K562 (cell line): ENCODE data around the gene GABRR2. TPM values are rescaled to one million over a fixed set of nuclear protein-coding genes. Genes with fewer than 3 reads are reported as not detected.
A peak's percentile ranks its signal among the peaks of the same experiment; 100 is the strongest.

Experiments
- ATAC-seq: fragments of 200-7000 bp; cut with Tn5 transposase; 3 replicates; pipeline ENCODE4 v1.9.1; 2020; ENCODE audit warnings: moderate library complexity
- BruUV-seq: library from RNA; stranded (reverse); fragments of 400-500 nt; replicated peaks from 2 replicates; lab custom pipeline; 2021; lab: Mats Ljungman, UMichigan
- CTCF ChIA-PET: fragments of 300-600 bp; formaldehyde crosslinking; extraction: SDS; loops from one replicate; lab custom pipeline; 2021; ENCODE audit warnings: low intra/inter-chr PET ratio; lab: Yijun Ruan, JAX
- POLR2A ChIA-PET: fragments of 300-600, 350-650 bp; sonication (Branson Sonifier 250); formaldehyde crosslinking; extraction: SDS; loops from one replicate; lab custom pipeline; 2021; ENCODE audit warnings: antibody characterized with exemption, inconsistent platforms; lab: Yijun Ruan, JAX
- DNase-seq, 4 experiments: peaks; one replicate each; pipeline versions ENCODE4 v3.0.0 to v3.0.0-alpha.2; 2011 to 2018; ENCODE audit warnings: low spot score in 3 of 4, mixed read lengths in 3 of 4; ENCODE audit errors: extremely low read depth in 1 of 4
- FAIRE-seq: peaks from 2 replicates; lab custom pipeline; 2011; peaks lifted over from hg19 to GRCh38; lab: Jason Lieb, UNC
- H2AFZ ChIP-seq: 2 replicates; pipeline ENCODE4 v1.6.0; 2011; ENCODE audit warnings: low read depth, low read length, control low read depth, inconsistent platforms
- H3K27ac ChIP-seq: fragments of 200-600 bp; 3 replicates; pipeline ENCODE4 v1.8.0; 2011; ENCODE audit warnings: low read depth, mild to moderate bottlenecking, control low read depth, inconsistent platforms, low read length, moderate library complexity, mixed read lengths; ENCODE audit errors: extremely low read depth
- H3K27me3 ChIP-seq, 2 experiments: fragments of 300-600 bp in 1 of 2; 2 replicates in 1 of 2; 3 replicates in 1 of 2; pipeline versions ENCODE4 v1.6.0 to v1.8.0; 2011; ENCODE audit warnings: inconsistent platforms in 2 of 2, low read length in 2 of 2, mild to moderate bottlenecking in 1 of 2, mixed read lengths in 1 of 2, moderate library complexity in 1 of 2; ENCODE audit not compliant: control insufficient read depth in 2 of 2, insufficient read depth in 2 of 2
- H3K36me3 ChIP-seq: fragments of 300-600 bp; 3 replicates; pipeline ENCODE4 v1.8.0; 2011; ENCODE audit warnings: mild to moderate bottlenecking, low read length, inconsistent platforms; ENCODE audit not compliant: control insufficient read depth, insufficient read depth
- H3K4me1 ChIP-seq, 2 experiments: fragments of 200-600 bp in 1 of 2; replicated peaks in 1 of 2; 2 replicates in 1 of 2; 3 replicates in 1 of 2; pipeline versions ENCODE4 v1.5.1 to v1.8.0; 2011; ENCODE audit warnings: inconsistent platforms in 2 of 2, low read length in 2 of 2, mild to moderate bottlenecking in 1 of 2, mixed read lengths in 1 of 2, moderate library complexity in 1 of 2; ENCODE audit not compliant: control insufficient read depth in 2 of 2, insufficient read depth in 2 of 2
- H3K4me2 ChIP-seq: 2 replicates; pipeline ENCODE4 v1.6.1; 2011; ENCODE audit warnings: low read length, control low read depth, inconsistent platforms, mixed read lengths; ENCODE audit not compliant: insufficient read depth
- H3K4me3 ChIP-seq: fragments of 200-600 bp; sonication (generic), shearing (Covaris generic); 2 replicates; pipeline ENCODE4 v1.5.1; 2016; ENCODE audit warnings: control low read depth, inconsistent platforms
- H3K79me2 ChIP-seq: fragments of 200-600 bp; 3 replicates; pipeline ENCODE4 v1.8.0; 2011; ENCODE audit warnings: low read length, inconsistent platforms; ENCODE audit not compliant: control insufficient read depth, insufficient read depth
- H3K9ac ChIP-seq, 2 experiments: 2 replicates each; pipeline versions ENCODE4 v1.6.0 to v1.6.1; 2011; ENCODE audit warnings: low read depth in 2 of 2, low read length in 2 of 2, control low read depth in 1 of 2, inconsistent platforms in 1 of 2, mild to moderate bottlenecking in 1 of 2, mixed read lengths in 1 of 2; ENCODE audit not compliant: insufficient read depth in 1 of 2
- H3K9me1 ChIP-seq: one replicate; pipeline ENCODE4 v1.6.0; 2011; ENCODE audit warnings: inconsistent platforms, mild to moderate bottlenecking, low read length, moderate library complexity; ENCODE audit not compliant: control insufficient read depth, insufficient read depth
- H3K9me3 ChIP-seq: replicated peaks from 2 replicates; pipeline ENCODE4 v1.5.1; 2011; ENCODE audit warnings: low read depth, low read length, inconsistent platforms; ENCODE audit not compliant: control insufficient read depth, insufficient read depth
- H4K20me1 ChIP-seq: replicated peaks from 2 replicates; pipeline ENCODE4 v1.6.1; 2011; ENCODE audit warnings: low read length, inconsistent platforms, mixed read lengths; ENCODE audit not compliant: control insufficient read depth, insufficient read depth
- FOXK1 ChIP-seq: sonication (generic); formaldehyde crosslinking; IDR thresholded peaks from 2 replicates; pipeline ENCODE4 v1.8.0; 2022; ENCODE audit warnings: missing genetic modification reagents, mild to moderate bottlenecking, borderline replicate concordance
- PCBP2 ChIP-seq: fragments of 200-400 bp; formaldehyde crosslinking; IDR thresholded peaks from 2 replicates; pipeline ENCODE4 v1.6.1; 2018; ENCODE audit warnings: low read length, low read depth, mild to moderate bottlenecking, moderate library complexity; ENCODE audit not compliant: poor library complexity, severe bottlenecking
- PTTG1 ChIP-seq: fragments of 450-650 bp; IDR thresholded peaks from 2 replicates; pipeline ENCODE4 v1.6.1; 2016; ENCODE audit warnings: low read depth, mild to moderate bottlenecking, missing genetic modification characterization, missing compliant biosample characterization
- ZC3H4 ChIP-seq: sonication (generic); formaldehyde crosslinking; IDR thresholded peaks from 2 replicates; pipeline ENCODE4 v1.9.0; 2021; ENCODE audit warnings: missing genetic modification reagents, borderline replicate concordance
- ZNF232 ChIP-seq: sonication (generic); formaldehyde crosslinking; IDR thresholded peaks from 2 replicates; pipeline ENCODE4 v1.8.0; 2022; ENCODE audit warnings: mild to moderate bottlenecking, missing genetic modification reagents
- ZNF347 ChIP-seq: fragments of 450-650 bp; formaldehyde crosslinking; IDR thresholded peaks from 2 replicates; pipeline ENCODE4 v1.4.0; 2020; ENCODE audit warnings: low read depth, mild to moderate bottlenecking, moderate library complexity
- ZNF561 ChIP-seq: fragments of 450-650 bp; formaldehyde crosslinking; conservative IDR thresholded peaks from 2 replicates; pipeline ENCODE4 v1.4.0; 2020; ENCODE audit warnings: mild to moderate bottlenecking, moderate library complexity
- ZNF696 ChIP-seq: fragments of 250-450 bp; sonication (Bioruptor Pico); conservative IDR thresholded peaks from 2 replicates; pipeline ENCODE4 v1.4.0; 2020; ENCODE audit warnings: mild to moderate bottlenecking, moderate library complexity
- WGBS: fragments of 100-300 bp; shearing (Covaris generic); methylation state at CpG from one replicate; pipeline ENCODE4 v1.1.6; 2016; ENCODE audit warnings: low coverage, mixed read lengths; ENCODE audit not compliant: insufficient coverage; ENCODE audit errors: missing lambda C conversion rate; 5-methylcytosine and 5-hydroxymethylcytosine counted together
- in situ Hi-C: fragments of 300-500 bp; cut with MboI; formaldehyde crosslinking; loops from 4 replicates; pipeline ENCODE4 v1.15.0; 2018; ENCODE audit warnings: inconsistent platforms, mixed read lengths
- intact Hi-C: fragments of 100-400 bp; cut with micrococcal nuclease; formaldehyde crosslinking; loops from 2 replicates; pipeline ENCODE4 v1.14.2; 2022
- polyA plus RNA-seq, 8 experiments: library from polyadenylated mRNA; depleted of rRNA in 4 of 8; stranded (reverse) in 5 of 8; unstranded in 3 of 8; fragments of >200 nt; fragmentation: Nextera tagmentation in 2 of 8; fragmentation: Illumina TruSeq in 1 of 8; extraction: Ambion mirVana in 2 of 8; extraction: Trizol in 1 of 8; gene quantifications; 2 replicates each; pipeline versions ENCODE4 v1.2.1 to v1.2.3, GENCODE V29; 2011 to 2014; ENCODE audit warnings: inconsistent platforms in 1 of 8, missing spikeins in 1 of 8
- total RNA-seq, 7 experiments: library from RNA; depleted of rRNA in 6 of 7; stranded (reverse); fragments of >200 nt in 6 of 7; fragmentation: Illumina TruSeq in 2 of 7; extraction: Trizol in 2 of 7; gene quantifications; 2 replicates each; pipeline versions ENCODE4 v1.2.1 to v1.2.3, GENCODE V29; 2011 to 2021; ENCODE audit warnings: low replicate concordance in 1 of 7
- TF ChIP-seq, protein P1 (sequence below), 3 experiments: IDR thresholded peaks in 2 of 3; conservative IDR thresholded peaks in 1 of 3; 2 replicates each; pipeline ENCODE4 v1.5.1; 2011 to 2012; ENCODE audit warnings: low read length in 3 of 3, mild to moderate bottlenecking in 3 of 3, control low read depth in 2 of 3, improper control_type of control experiment in 1 of 3, inconsistent platforms in 1 of 3, low read depth in 1 of 3, mixed read lengths in 1 of 3, moderate library complexity in 1 of 3; ENCODE audit not compliant: insufficient read depth in 2 of 3
- TF ChIP-seq, protein P2 (sequence below), 2 experiments: IDR thresholded peaks; 2 replicates each; pipeline ENCODE4 v1.6.1; 2011; ENCODE audit warnings: borderline replicate concordance in 1 of 2, control low read depth in 1 of 2, low read depth in 1 of 2, low read length in 1 of 2, mild to moderate bottlenecking in 1 of 2, mixed read lengths in 1 of 2, moderate library complexity in 1 of 2; ENCODE audit not compliant: insufficient read depth in 1 of 2, insufficient read length in 1 of 2, poor library complexity in 1 of 2, severe bottlenecking in 1 of 2; ENCODE audit errors: extremely low read depth in 1 of 2

The GABRR2 gene
- total and polyA plus RNA-seq, 9 of the 15 experiments (the other 6 are each of a cell fraction or from before 2014, with no cell fraction given) = 0.09 to 0.13 (median 0.10) TPM; not detected in 6

DNA sequence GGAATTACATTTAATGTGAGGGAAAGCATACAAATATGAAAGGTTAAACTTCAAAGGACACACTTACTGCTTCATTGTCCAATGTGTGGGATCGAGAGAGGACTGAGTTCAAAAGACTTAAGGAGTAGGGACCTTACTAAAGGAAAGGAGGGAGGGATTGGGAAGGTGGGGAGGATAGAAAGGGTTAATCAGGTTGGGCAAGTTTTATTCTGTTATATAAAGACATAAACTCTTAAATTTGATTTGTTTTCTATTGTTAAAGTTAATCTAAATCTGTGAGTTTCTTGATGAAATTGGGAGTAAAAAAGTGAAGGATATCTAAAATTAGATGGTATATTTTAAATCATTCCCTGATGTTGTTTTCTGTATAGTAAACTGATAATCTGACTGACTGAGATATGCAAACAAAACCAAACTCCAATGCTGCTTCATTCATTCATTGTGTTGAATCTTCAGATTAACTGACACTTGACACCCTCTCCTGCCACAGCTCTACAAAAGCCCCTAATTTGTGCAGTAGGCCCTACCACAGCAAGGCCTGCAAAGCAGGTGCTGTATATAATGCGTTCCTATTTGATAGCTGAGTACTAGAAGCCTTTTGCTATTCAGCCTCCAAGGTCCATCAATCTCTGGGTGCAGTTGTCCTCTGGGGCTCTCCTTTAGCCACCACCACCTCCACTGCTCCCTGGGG is 38.7 kb upstream of the GABRR2 start:
- Histone ChIP-seq H3K9me1 (no peaks in the 10 kb centered on the region), H3K79me2 (peaks cover 42% of the 10 kb centered on the region), H3K4me1 (peaks cover 10 to 19% of the 10 kb centered on the region in 2 experiments; a peak in 4 of 5 replicates), H3K4me3 (no peak overlapping the region), H3K27ac (no peak overlapping the region), H3K4me2 (no peak overlapping the region; the same call in 1 of the 2 replicates), H2AFZ (peak overlapping the region; percentile 94), H4K20me1 (no peaks in the 10 kb centered on the region), H3K9me3 (no peaks in the 10 kb centered on the region), H3K9ac (no peak overlapping the region), H3K27me3 (no peaks in the 10 kb centered on the region), H3K36me3 (no peaks in the 10 kb centered on the region)
- FAIRE-seq (no peak), ATAC-seq (no peak), DNase-seq (no peak)
- ChIA-PET POLR2A (interaction anchor here (0.6 to 1.3 kb wide), 3 partner anchors 10 to 76 kb away, joined by 4 read pairs; no protein-coding TSS in a partner anchor), CTCF (no interaction called here)
- TF ChIP-seq ZNF232 (no peak), PCBP2 (peak; percentile 30)
- intact Hi-C loops = no loop called here
- WGBS = 88% methylated on average over 2 of the region's 2 CpGs
- BruUV-seq = no TSS peak
- in situ Hi-C loops = no loop called here

DNA sequence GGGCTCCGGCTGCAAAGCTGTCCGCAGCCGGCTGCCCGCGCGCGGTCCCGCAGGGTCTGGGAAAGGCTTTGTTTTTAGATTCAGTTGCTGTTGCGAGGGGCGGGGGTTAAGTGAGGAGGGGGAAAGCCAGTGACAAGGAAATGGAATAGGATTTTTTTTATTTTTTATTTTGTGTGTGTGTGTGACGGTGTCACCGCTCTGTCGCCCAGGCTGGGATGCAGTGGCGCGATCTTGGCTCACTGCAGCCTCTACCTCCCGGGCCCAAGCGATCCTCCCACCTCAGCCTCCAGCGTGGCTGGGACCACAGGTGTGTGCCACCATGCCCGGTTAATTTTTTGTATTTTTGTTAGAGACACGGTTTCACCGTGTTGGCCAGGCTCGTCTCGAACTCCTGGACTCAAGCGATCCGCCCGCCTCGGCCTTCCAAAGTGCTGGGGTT is 38.0 kb upstream of the GABRR2 start:
- CTCF ChIA-PET = interaction anchor here (0.8 kb wide), 1 partner anchor 370 kb away, joined by 3 read pairs; no protein-coding TSS in a partner anchor
- in situ Hi-C loops (no loop called here), intact Hi-C loops (no loop called here)
- Histone ChIP-seq H2AFZ (peak overlapping the region; percentile 94), H3K79me2 (peaks cover 48% of the 10 kb centered on the region), H3K4me3 (peak overlapping the region; percentile 73), H3K9me3 (no peaks in the 10 kb centered on the region), H3K9me1 (no peaks in the 10 kb centered on the region), H3K27ac (peak overlapping the region; percentile 91), H3K9ac (peak overlapping the region; percentile 95 to 99), H3K27me3 (no peaks in the 10 kb centered on the region), H3K36me3 (no peaks in the 10 kb centered on the region), H3K4me2 (peak overlapping the region; percentile 92), H4K20me1 (no peaks in the 10 kb centered on the region), H3K4me1 (peaks cover 13 to 19% of the 10 kb centered on the region in 2 experiments; a peak in 4 of 5 replicates)
- BruUV-seq = TSS peak; percentile 89
- DNase-seq = no peak
- no peak; the same call in 2 of the 3 replicates for ATAC-seq
- POLR2A ChIA-PET = interaction anchor here (0.6 to 1.5 kb wide), 8 partner anchors 8 to 247 kb away, joined by 3 to 12 read pairs (median 4); no protein-coding TSS in a partner anchor
- 40% methylated on average over 20 of the region's 27 CpGs for WGBS
- no peak for FAIRE-seq
- TF ChIP-seq, protein P1, sequence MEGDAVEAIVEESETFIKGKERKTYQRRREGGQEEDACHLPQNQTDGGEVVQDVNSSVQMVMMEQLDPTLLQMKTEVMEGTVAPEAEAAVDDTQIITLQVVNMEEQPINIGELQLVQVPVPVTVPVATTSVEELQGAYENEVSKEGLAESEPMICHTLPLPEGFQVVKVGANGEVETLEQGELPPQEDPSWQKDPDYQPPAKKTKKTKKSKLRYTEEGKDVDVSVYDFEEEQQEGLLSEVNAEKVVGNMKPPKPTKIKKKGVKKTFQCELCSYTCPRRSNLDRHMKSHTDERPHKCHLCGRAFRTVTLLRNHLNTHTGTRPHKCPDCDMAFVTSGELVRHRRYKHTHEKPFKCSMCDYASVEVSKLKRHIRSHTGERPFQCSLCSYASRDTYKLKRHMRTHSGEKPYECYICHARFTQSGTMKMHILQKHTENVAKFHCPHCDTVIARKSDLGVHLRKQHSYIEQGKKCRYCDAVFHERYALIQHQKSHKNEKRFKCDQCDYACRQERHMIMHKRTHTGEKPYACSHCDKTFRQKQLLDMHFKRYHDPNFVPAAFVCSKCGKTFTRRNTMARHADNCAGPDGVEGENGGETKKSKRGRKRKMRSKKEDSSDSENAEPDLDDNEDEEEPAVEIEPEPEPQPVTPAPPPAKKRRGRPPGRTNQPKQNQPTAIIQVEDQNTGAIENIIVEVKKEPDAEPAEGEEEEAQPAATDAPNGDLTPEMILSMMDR (IDR thresholded peaks at IDR 0.05 in 2 of 3, conservative IDR thresholded peaks at IDR 0.05 in 1 of 3; ENCODE audit: insufficient read depth in 2 of 3, low read depth in 1 of 3, low read length in 3 of 3) = no peak
- TF ChIP-seq ZC3H4 = 0 out of 2 replicates have a peak, but pooled peaks have one; percentile 37
- TF ChIP-seq, protein P2, sequence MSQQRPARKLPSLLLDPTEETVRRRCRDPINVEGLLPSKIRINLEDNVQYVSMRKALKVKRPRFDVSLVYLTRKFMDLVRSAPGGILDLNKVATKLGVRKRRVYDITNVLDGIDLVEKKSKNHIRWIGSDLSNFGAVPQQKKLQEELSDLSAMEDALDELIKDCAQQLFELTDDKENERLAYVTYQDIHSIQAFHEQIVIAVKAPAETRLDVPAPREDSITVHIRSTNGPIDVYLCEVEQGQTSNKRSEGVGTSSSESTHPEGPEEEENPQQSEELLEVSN (IDR thresholded peaks at IDR 0.05; ENCODE audit: borderline replicate concordance in 1 of 2, extremely low read depth in 1 of 2, insufficient read depth in 1 of 2, insufficient read length in 1 of 2, low read depth in 1 of 2, low read length in 1 of 2, poor library complexity in 1 of 2, severe bottlenecking in 1 of 2) = no peak
- TF ChIP-seq PTTG1 (tag) = no peak
- TF ChIP-seq ZNF696 (CRISPR knock-in tag) = no peak
- 0 out of 2 replicates have a peak, but pooled peaks have one; percentile 23 for TF ChIP-seq FOXK1 (CRISPR knock-in tag)
- TF ChIP-seq ZNF347 (CRISPR knock-in tag) = no peak
- no peak for TF ChIP-seq ZNF561 (CRISPR knock-in tag)
